Measurements from ENCODE around the gene BSG. TPM values are rescaled to one million over a fixed set of nuclear protein-coding genes. Genes with fewer than 3 reads are reported as not detected.

The BSG gene
- polyA plus RNA-seq (2012; ENCODE audit: insufficient read length, low read depth), result 977 TPM

DNA sequence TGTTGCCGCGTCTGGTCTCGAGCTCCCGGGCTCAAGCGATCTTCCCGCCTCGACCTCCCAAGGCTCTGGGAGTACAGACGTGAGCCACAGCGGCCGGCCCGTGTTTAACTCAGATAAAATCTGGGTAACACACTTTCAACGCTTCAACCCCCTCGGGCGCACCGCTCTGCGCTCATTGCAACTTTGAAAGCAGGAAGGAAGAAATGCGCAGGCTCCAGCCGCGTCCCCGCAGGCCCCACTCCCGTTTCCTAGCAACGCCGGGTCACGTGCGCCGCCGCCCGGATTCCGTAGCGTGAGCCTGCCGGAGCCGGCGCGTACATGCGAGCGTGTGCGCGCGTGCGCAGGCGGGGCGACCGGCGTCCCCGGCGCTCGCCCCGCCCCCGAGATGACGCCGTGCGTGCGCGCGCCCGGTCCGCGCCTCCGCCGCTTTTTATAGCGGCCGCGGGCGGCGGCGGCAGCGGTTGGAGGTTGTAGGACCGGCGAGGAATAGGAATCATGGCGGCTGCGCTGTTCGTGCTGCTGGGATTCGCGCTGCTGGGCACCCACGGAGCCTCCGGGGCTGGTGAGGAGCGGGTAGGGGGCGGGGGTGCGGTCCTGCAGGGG, at the start of gene BSG:
Gene BSG, plus strand, starts transcription at position 457 of the 603 bp plus-strand sequence. Its CDS starts 39 bp downstream, at position 496.
- TF ChIP-seq TAF1 (IDR thresholded peaks at IDR 0.05; ENCODE audit: borderline replicate concordance, insufficient read depth, low read length), result peak; percentile 93
- TF ChIP-seq, protein P1, sequence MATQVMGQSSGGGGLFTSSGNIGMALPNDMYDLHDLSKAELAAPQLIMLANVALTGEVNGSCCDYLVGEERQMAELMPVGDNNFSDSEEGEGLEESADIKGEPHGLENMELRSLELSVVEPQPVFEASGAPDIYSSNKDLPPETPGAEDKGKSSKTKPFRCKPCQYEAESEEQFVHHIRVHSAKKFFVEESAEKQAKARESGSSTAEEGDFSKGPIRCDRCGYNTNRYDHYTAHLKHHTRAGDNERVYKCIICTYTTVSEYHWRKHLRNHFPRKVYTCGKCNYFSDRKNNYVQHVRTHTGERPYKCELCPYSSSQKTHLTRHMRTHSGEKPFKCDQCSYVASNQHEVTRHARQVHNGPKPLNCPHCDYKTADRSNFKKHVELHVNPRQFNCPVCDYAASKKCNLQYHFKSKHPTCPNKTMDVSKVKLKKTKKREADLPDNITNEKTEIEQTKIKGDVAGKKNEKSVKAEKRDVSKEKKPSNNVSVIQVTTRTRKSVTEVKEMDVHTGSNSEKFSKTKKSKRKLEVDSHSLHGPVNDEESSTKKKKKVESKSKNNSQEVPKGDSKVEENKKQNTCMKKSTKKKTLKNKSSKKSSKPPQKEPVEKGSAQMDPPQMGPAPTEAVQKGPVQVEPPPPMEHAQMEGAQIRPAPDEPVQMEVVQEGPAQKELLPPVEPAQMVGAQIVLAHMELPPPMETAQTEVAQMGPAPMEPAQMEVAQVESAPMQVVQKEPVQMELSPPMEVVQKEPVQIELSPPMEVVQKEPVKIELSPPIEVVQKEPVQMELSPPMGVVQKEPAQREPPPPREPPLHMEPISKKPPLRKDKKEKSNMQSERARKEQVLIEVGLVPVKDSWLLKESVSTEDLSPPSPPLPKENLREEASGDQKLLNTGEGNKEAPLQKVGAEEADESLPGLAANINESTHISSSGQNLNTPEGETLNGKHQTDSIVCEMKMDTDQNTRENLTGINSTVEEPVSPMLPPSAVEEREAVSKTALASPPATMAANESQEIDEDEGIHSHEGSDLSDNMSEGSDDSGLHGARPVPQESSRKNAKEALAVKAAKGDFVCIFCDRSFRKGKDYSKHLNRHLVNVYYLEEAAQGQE (IDR thresholded peaks at IDR 0.05; ENCODE audit: insufficient read depth in 1 of 2, low read depth in 2 of 2, low read length in 2 of 2), result peak in 1 of 2 experiments; percentile 45; a peak in 1 of 4 replicates
- 0 out of 2 replicates have a peak, but pooled peaks have one; percentile 68 for TF ChIP-seq SIN3A (IDR thresholded peaks at IDR 0.05; ENCODE audit: borderline replicate concordance, insufficient read depth, low read length)
- peak; percentile 98 for TF ChIP-seq POLR2AphosphoS5 (IDR thresholded peaks at IDR 0.05; ENCODE audit: low read depth, low read length)
- peak; percentile 83 for TF ChIP-seq FOXP2 (optimal IDR thresholded peaks at IDR 0.05; ENCODE audit: borderline replicate concordance, extremely low read depth, extremely low read length, insufficient read depth)

DNA sequence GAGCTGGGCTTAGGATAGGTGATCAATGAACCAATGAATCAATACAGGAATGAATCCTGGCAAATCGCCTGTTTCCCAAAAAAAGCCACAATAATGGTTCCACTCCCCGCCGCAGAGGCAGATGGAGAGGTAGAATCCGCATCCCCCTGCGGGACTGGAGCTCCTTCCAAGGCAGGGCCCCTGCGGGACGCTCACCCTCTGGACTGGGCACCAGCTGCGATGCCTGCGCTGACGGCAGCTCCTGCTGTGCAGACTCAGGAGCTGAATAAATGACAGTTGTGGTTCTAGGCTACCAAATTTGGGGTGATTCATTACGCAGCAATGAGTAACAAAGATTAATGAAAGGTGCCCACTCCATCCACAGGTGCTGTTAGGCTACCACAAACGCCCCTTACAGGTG, 49.7 kb upstream of the BSG start:
- no peak for TF ChIP-seq FOXP2 (optimal IDR thresholded peaks at IDR 0.05; ENCODE audit: borderline replicate concordance, extremely low read depth, extremely low read length, insufficient read depth)
- TF ChIP-seq, protein P1 (IDR thresholded peaks at IDR 0.05; ENCODE audit: insufficient read depth in 1 of 2, low read depth in 2 of 2, low read length in 2 of 2), result no peak
- TF ChIP-seq TAF1 (IDR thresholded peaks at IDR 0.05; ENCODE audit: borderline replicate concordance, insufficient read depth, low read length), result no peak
- TF ChIP-seq POLR2AphosphoS5 (IDR thresholded peaks at IDR 0.05; ENCODE audit: low read depth, low read length), result no peak
- no peak for TF ChIP-seq SIN3A (IDR thresholded peaks at IDR 0.05; ENCODE audit: borderline replicate concordance, insufficient read depth, low read length)

DNA sequence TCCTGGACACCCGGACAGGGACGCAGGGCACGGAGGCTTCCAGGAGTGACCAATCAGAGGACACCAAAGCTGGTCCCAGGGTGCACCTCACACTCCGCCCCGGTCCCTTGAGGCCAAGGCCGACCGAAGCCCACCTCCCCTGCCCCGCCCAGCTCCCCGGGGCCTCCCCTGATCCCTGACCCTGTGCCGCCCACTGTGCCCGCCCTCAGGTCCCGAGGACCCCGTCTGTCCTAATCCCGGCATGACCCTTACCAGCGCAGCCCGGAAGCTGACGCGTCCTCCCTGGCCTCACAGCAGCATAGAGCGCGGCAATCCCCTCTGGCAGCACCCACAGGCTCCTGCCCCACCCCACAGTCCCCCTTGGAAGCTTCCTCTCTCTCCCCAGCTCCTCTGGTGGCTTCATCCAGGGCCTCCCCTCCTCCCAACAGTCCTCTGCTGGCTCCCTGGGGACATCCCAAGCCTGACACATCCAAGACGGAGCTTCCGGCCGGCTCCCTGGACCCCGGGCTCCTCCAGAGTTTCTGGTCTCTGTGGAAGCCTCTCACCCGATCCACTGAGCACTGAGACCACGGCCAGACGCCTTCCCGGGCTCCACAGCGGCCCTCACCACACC, 48.2 kb upstream of the BSG start:
- no peak for TF ChIP-seq POLR2AphosphoS5 (IDR thresholded peaks at IDR 0.05; ENCODE audit: low read depth, low read length)
- TF ChIP-seq SIN3A (IDR thresholded peaks at IDR 0.05; ENCODE audit: borderline replicate concordance, insufficient read depth, low read length), result no peak
- TF ChIP-seq, protein P1 (IDR thresholded peaks at IDR 0.05; ENCODE audit: insufficient read depth in 1 of 2, low read depth in 2 of 2, low read length in 2 of 2), result no peak
- no peak for TF ChIP-seq FOXP2 (optimal IDR thresholded peaks at IDR 0.05; ENCODE audit: borderline replicate concordance, extremely low read depth, extremely low read length, insufficient read depth)
- no peak for TF ChIP-seq TAF1 (IDR thresholded peaks at IDR 0.05; ENCODE audit: borderline replicate concordance, insufficient read depth, low read length)

DNA sequence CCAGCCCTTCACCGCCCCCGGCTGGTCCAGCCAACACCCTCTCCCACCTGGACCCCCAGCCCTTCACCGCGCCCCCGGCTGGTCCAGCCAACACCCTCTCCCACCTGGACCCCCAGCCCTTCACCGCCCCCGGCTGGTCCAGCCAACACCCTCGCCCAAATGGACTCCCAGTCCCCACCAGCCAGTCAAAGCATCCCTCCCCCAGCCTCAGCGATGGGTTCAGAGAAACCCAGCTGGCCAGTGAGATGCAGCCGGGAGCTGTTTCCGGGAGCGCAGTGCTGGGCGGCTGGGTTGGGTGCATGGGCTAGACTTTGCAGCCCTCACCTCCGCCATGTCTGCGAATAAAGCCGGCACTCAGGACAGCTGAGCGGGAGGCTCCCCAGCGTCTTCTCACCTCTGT, 47.4 kb upstream of the BSG start:
- TF ChIP-seq TAF1 (IDR thresholded peaks at IDR 0.05; ENCODE audit: borderline replicate concordance, insufficient read depth, low read length), result no peak
- TF ChIP-seq, protein P1 (IDR thresholded peaks at IDR 0.05; ENCODE audit: insufficient read depth in 1 of 2, low read depth in 2 of 2, low read length in 2 of 2), result no peak
- no peak for TF ChIP-seq POLR2AphosphoS5 (IDR thresholded peaks at IDR 0.05; ENCODE audit: low read depth, low read length)
- no peak for TF ChIP-seq FOXP2 (optimal IDR thresholded peaks at IDR 0.05; ENCODE audit: borderline replicate concordance, extremely low read depth, extremely low read length, insufficient read depth)
- TF ChIP-seq SIN3A (IDR thresholded peaks at IDR 0.05; ENCODE audit: borderline replicate concordance, insufficient read depth, low read length), result no peak

Data from PFSK-1 (cell line).